ENCODE data around the gene THBS3. TPM values are rescaled to one million over a fixed set of nuclear protein-coding genes. Genes with fewer than 3 reads are reported as not detected.

The THBS3 gene
- total and polyA plus RNA-seq, 2 of the 13 experiments (the other 11 are each of a cell fraction or from before 2014, with no cell fraction given): 0.86 to 3.6 TPM

- TF ChIP-seq CERS6 (CRISPR knock-in tag; IDR thresholded peaks at IDR 0.05): no peak
- no peak for TF ChIP-seq ESRRA (CRISPR knock-in tag; IDR thresholded peaks at IDR 0.05; ENCODE audit: low read depth)
- TF ChIP-seq SMYD3 (CRISPR knock-in tag; IDR thresholded peaks at IDR 0.05): 0 out of 2 replicates have a peak, but pooled peaks have one; percentile 45
- TF ChIP-seq ONECUT2 (CRISPR knock-in tag; IDR thresholded peaks at IDR 0.05): no peak
- TF ChIP-seq ZNF510 (CRISPR knock-in tag; IDR thresholded peaks at IDR 0.05; ENCODE audit: low read depth): no peak
- no peak for TF ChIP-seq DMTF1 (CRISPR knock-in tag; IDR thresholded peaks at IDR 0.05)
- peak; percentile 28; the same call in 1 of the 2 replicates for TF ChIP-seq MAX (IDR thresholded peaks at IDR 0.05)
- no peak for TF ChIP-seq ZNF552 (CRISPR knock-in tag; IDR thresholded peaks at IDR 0.05; ENCODE audit: borderline replicate concordance)
- TF ChIP-seq PHF5A (CRISPR knock-in tag; IDR thresholded peaks at IDR 0.05; ENCODE audit: low read depth, unreplicated experiment): no peak
- TF ChIP-seq MXD4 (CRISPR knock-in tag; IDR thresholded peaks at IDR 0.05): no peak
- TF ChIP-seq EHMT2 (IDR thresholded peaks at IDR 0.05; ENCODE audit: borderline replicate concordance, low read depth, low read length): no peak
- no peak for TF ChIP-seq ATM (IDR thresholded peaks at IDR 0.05; ENCODE audit: borderline replicate concordance)
- TF ChIP-seq KMT2B (CRISPR knock-in tag; IDR thresholded peaks at IDR 0.05): no peak
- TF ChIP-seq PATZ1 (CRISPR knock-in tag; IDR thresholded peaks at IDR 0.05): peak; percentile 46; the same call in 1 of the 2 replicates
- TF ChIP-seq FOXJ3 (CRISPR knock-in tag; IDR thresholded peaks at IDR 0.05; ENCODE audit: borderline replicate concordance): 0 out of 2 replicates have a peak, but pooled peaks have one; percentile 44
- no peak for TF ChIP-seq DMAP1 (CRISPR knock-in tag; IDR thresholded peaks at IDR 0.05)
- TF ChIP-seq ZNF30 (CRISPR knock-in tag; IDR thresholded peaks at IDR 0.05): no peak
- no peak for TF ChIP-seq LCORL (IDR thresholded peaks at IDR 0.05)
- no peak for TF ChIP-seq LCORL (CRISPR knock-in tag; IDR thresholded peaks at IDR 0.05)
- TF ChIP-seq ZNF788 (CRISPR knock-in tag; IDR thresholded peaks at IDR 0.05; ENCODE audit: borderline replicate concordance): peak; percentile 22; the same call in 1 of the 2 replicates
- TF ChIP-seq MEIS1 (CRISPR knock-in tag; IDR thresholded peaks at IDR 0.05; ENCODE audit: borderline replicate concordance): 0 out of 2 replicates have a peak, but pooled peaks have one; percentile 50
- TF ChIP-seq TAF15 (IDR thresholded peaks at IDR 0.05; ENCODE audit: low read depth, low read length, poor library complexity, severe bottlenecking): peak; percentile 48
- TF ChIP-seq ZNF550 (CRISPR knock-in tag; IDR thresholded peaks at IDR 0.05; ENCODE audit: borderline replicate concordance): no peak
- TF ChIP-seq YY1 (IDR thresholded peaks at IDR 0.05; ENCODE audit: insufficient read depth, insufficient replicate concordance, low read depth, low read length): peak; percentile 86
- no peak for TF ChIP-seq ZNF441 (CRISPR knock-in tag; IDR thresholded peaks at IDR 0.05; ENCODE audit: borderline replicate concordance)
Observed at GRCh38 chr1:155250633-155251449, 43.1 kb upstream of the THBS3 start (continued).
